Endothelial cell of umbilical vein (primary cell): ENCODE results near the gene RECK. TPM values are rescaled to one million over a fixed set of nuclear protein-coding genes. Genes with fewer than 3 reads are reported as not detected.

ENCODE experiments used
- BruUV-seq: library from RNA; stranded (reverse); fragments of 400-500 nt; replicated peaks from 2 replicates; lab custom pipeline; 2021; lab: Mats Ljungman, UMichigan
- CTCF ChIA-PET: fragments of 300-600, 350-600 bp; sonication (Branson Sonifier 250); formaldehyde crosslinking; loops from one replicate; lab custom pipeline; 2021; ENCODE audit warnings: antibody characterized with exemption, inconsistent platforms; lab: Charles Lee
- POLR2A ChIA-PET: fragments of 300-600, 350-600 bp; sonication (Branson Sonifier 250); formaldehyde crosslinking; loops from one replicate; lab custom pipeline; 2021; ENCODE audit warnings: antibody characterized with exemption, inconsistent platforms; lab: Charles Lee
- DNase-seq: peaks from one replicate; pipeline ENCODE4 v3.0.0-alpha.2; 2011; ENCODE audit warnings: low read depth, low spot score
- FAIRE-seq: peaks from 2 replicates; lab custom pipeline; 2011; peaks lifted over from hg19 to GRCh38; lab: Jason Lieb, UNC
- H2AFZ ChIP-seq: 2 replicates; pipeline ENCODE4 v1.6.0; 2012; ENCODE audit warnings: low read depth, low read length, control low read depth, inconsistent platforms
- H3K27ac ChIP-seq: 2 replicates; pipeline ENCODE4 v1.5.1; 2011; ENCODE audit warnings: low read depth, mild to moderate bottlenecking, control low read depth, low read length, moderate library complexity; ENCODE audit not compliant: insufficient read depth
- H3K27me3 ChIP-seq, 2 experiments: 2 replicates each; pipeline versions ENCODE4 v1.6.0 to v1.6.1; 2011; ENCODE audit warnings: low read length in 2 of 2, mixed read lengths in 1 of 2; ENCODE audit not compliant: control insufficient read depth in 2 of 2, insufficient read depth in 2 of 2
- H3K36me3 ChIP-seq, 2 experiments: 2 replicates in 1 of 2; 3 replicates in 1 of 2; pipeline ENCODE4 v1.5.1; 2011; ENCODE audit warnings: low read length in 2 of 2, mild to moderate bottlenecking in 1 of 2, moderate library complexity in 1 of 2; ENCODE audit not compliant: control insufficient read depth in 2 of 2, insufficient read depth in 2 of 2; ENCODE audit errors: extremely low read depth in 1 of 2
- H3K4me1 ChIP-seq: 3 replicates; pipeline ENCODE4 v1.5.1; 2011; ENCODE audit warnings: mild to moderate bottlenecking, low read length; ENCODE audit not compliant: control insufficient read depth, insufficient read depth; ENCODE audit errors: extremely low read depth
- H3K4me2 ChIP-seq: 2 replicates; pipeline ENCODE4 v1.6.1; 2011; ENCODE audit warnings: low read length, control low read depth, mixed read lengths; ENCODE audit not compliant: insufficient read depth
- H3K4me3 ChIP-seq, 3 experiments: fragments of 200-600 bp in 1 of 3; sonication (generic), shearing (Covaris generic) in 1 of 3; replicated peaks in 1 of 3; 2 replicates each; pipeline ENCODE4 v1.5.1; 2011 to 2016; ENCODE audit warnings: control low read depth in 3 of 3, low read length in 3 of 3, mild to moderate bottlenecking in 2 of 3, inconsistent platforms in 1 of 3, low read depth in 1 of 3, moderate library complexity in 1 of 3; ENCODE audit not compliant: insufficient read depth in 1 of 3
- H3K79me2 ChIP-seq: 2 replicates; pipeline ENCODE4 v1.6.0; 2012; ENCODE audit warnings: low read length, inconsistent platforms; ENCODE audit not compliant: control insufficient read depth, insufficient read depth
- H3K9ac ChIP-seq: replicated peaks from 2 replicates; pipeline ENCODE3; 2011; ENCODE audit warnings: low read length, control low read depth; ENCODE audit not compliant: insufficient read depth; ENCODE audit errors: extremely low read depth
- H3K9me1 ChIP-seq: replicated peaks from 3 replicates; pipeline ENCODE4 v1.6.0; 2011; ENCODE audit warnings: mild to moderate bottlenecking, low read length; ENCODE audit not compliant: control insufficient read depth, insufficient read depth; ENCODE audit errors: extremely low read depth
- H3K9me3 ChIP-seq: replicated peaks from 2 replicates; pipeline ENCODE4 v1.5.1; 2012; ENCODE audit warnings: low read length, inconsistent platforms; ENCODE audit not compliant: control insufficient read depth, insufficient read depth
- H4K20me1 ChIP-seq: replicated peaks from 2 replicates; pipeline ENCODE3; 2011; ENCODE audit warnings: mild to moderate bottlenecking, low read length; ENCODE audit not compliant: control insufficient read depth, insufficient read depth; ENCODE audit errors: extremely low read depth
- EZH2 ChIP-seq: IDR thresholded peaks from 2 replicates; pipeline ENCODE4 v1.6.1; 2012; ENCODE audit warnings: borderline replicate concordance, low read depth, mild to moderate bottlenecking, moderate library complexity, low read length, inconsistent platforms; ENCODE audit not compliant: severe bottlenecking
- FOS ChIP-seq: IDR thresholded peaks from 2 replicates; pipeline ENCODE4 v1.6.1; 2011; ENCODE audit warnings: mild to moderate bottlenecking, low read length, moderate library complexity, borderline replicate concordance; ENCODE audit not compliant: insufficient read depth
- GATA2 ChIP-seq: IDR thresholded peaks from 2 replicates; pipeline ENCODE4 v1.7.0; 2011; ENCODE audit warnings: low read depth, mild to moderate bottlenecking, moderate library complexity, mixed read lengths, low read length; ENCODE audit not compliant: insufficient read length, insufficient read depth
- JUN ChIP-seq: IDR thresholded peaks from 2 replicates; pipeline ENCODE4 v1.6.1; 2011; ENCODE audit warnings: borderline replicate concordance, low read depth; ENCODE audit not compliant: insufficient read length, insufficient read depth
- MYC ChIP-seq: IDR thresholded peaks from one replicate; pipeline ENCODE4 v1.6.1; 2011; ENCODE audit warnings: mild to moderate bottlenecking, low read depth, low read length
- POLR2A ChIP-seq: IDR thresholded peaks from 2 replicates; pipeline ENCODE4 v1.6.1; 2012; ENCODE audit warnings: low read depth, mild to moderate bottlenecking, control low read depth, low read length
- POLR2AphosphoS5 ChIP-seq: IDR thresholded peaks from 2 replicates; pipeline ENCODE4 v1.6.1; 2012; ENCODE audit warnings: low read depth, mild to moderate bottlenecking, control low read depth, low read length, moderate library complexity; ENCODE audit not compliant: insufficient read depth
- dilution Hi-C: fragments of 300-500 bp; cut with MboI; formaldehyde crosslinking; loops from one replicate; pipeline ENCODE4 v1.15.0; 2019; ENCODE audit warnings: low sequenced_read_pairs; ENCODE audit not compliant: extremely low pct_ligation_motif_present
- intact Hi-C: fragments of 100-400 bp; cut with micrococcal nuclease; formaldehyde crosslinking; loops from one replicate; pipeline ENCODE4 v1.10.0; 2022
- polyA plus RNA-seq, 4 experiments: library from polyadenylated mRNA; depleted of rRNA in 3 of 4; stranded (reverse) in 3 of 4; unstranded in 1 of 4; fragments of >200 nt; gene quantifications; 2 replicates each; pipeline versions ENCODE4 v1.2.1 to v1.2.3, GENCODE V29; 2011 to 2012; ENCODE audit warnings: missing spikeins in 1 of 4
- total RNA-seq: library from RNA; stranded (reverse); gene quantifications from 2 replicates; pipeline ENCODE4 v1.2.3, GENCODE V29; 2021
- TF ChIP-seq, protein P1 (sequence below): IDR thresholded peaks from 2 replicates; pipeline ENCODE4 v1.6.1; 2011; ENCODE audit not compliant: insufficient read depth, insufficient read length
- TF ChIP-seq, protein P2 (sequence below), 2 donors: IDR thresholded peaks; 1 replicate in 1 of 2; 2 replicates in 1 of 2; pipeline ENCODE4 v1.5.1; 2011; ENCODE audit warnings: low read length in 2 of 2, mild to moderate bottlenecking in 2 of 2, moderate library complexity in 2 of 2, control low read depth in 1 of 2, inconsistent platforms in 1 of 2, low read depth in 1 of 2; ENCODE audit not compliant: insufficient read depth in 1 of 2; ENCODE audit errors: extremely low read depth in 1 of 2

RECK gene
- total and polyA plus RNA-seq, 2 donors (not counting 3 experiments of a cell fraction or from before 2014, with no cell fraction given): 12.0 to 14.1 TPM

DNA sequence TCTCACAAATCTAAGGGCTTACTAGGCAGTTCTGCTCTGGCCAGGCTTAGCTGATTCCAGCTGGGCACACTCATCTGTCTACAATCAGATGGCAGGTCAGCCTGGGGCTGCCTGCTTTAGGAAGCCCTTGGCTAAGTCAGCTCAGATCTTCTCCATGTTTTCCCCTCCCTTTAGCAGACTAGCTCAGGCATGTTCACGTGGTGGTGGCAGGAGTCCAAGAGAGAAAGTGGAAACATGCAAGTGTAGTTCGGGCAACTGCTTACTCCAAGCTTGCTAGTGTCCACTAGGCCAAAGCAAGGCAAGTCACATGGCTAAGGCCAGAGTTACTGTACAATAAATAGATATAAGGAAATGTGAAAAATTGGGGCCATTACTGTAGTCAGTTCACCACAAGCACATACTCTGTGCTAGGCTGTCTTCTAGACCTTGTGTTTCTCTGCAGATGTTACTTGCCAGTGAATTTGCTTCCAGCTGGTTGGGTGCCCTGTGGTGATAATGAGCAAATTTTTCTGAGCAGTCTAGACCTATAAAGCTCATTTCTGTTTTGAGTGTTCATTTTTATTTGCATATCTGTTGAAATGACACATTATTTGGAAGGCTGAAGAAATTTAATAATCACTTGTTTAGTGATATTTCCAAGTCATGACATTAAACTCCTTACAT lies 38.3 kb downstream of the RECK start:
- no peak for TF ChIP-seq JUN
- TF ChIP-seq, protein P1, sequence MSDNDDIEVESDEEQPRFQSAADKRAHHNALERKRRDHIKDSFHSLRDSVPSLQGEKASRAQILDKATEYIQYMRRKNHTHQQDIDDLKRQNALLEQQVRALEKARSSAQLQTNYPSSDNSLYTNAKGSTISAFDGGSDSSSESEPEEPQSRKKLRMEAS: no peak
- H3K27ac ChIP-seq: no peak overlapping the region

DNA sequence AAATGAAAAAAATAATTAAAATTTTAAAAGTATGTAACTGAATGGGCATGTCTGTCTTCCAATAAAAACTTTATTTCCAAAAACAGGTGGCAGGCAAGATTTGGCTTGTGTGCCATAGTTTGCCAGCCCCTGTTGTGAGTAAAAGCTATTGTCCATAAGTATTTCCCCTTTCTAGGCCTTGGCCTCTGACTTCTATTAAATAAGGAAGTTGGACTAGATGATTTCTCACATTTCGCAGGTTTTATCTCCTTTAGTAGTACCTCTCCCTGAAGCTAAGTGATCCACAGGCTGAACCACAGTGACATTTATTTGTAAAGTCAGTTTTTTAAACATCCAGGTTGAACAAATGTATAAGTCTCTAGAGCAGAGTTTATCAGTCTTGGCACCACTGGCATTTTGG lies 41.3 kb downstream of the RECK start:
- Histone ChIP-seq H3K36me3 (no peaks in the 10 kb centered on the region), H3K79me2 (no peaks in the 10 kb centered on the region), H3K4me1 (no peaks in the 10 kb centered on the region), H4K20me1 (no peaks in the 10 kb centered on the region), H3K27me3 (no peaks in the 10 kb centered on the region), H3K4me3 (no peak overlapping the region), H2AFZ (no peak overlapping the region), H3K27ac (no peak overlapping the region), H3K9ac (no peak overlapping the region), H3K9me3 (no peaks in the 10 kb centered on the region), H3K9me1 (no peaks in the 10 kb centered on the region), H3K4me2 (no peak overlapping the region)
- POLR2A ChIA-PET: no interaction called here
- no TSS peak for BruUV-seq
- intact Hi-C loops: no loop called here
- FAIRE-seq (no peak), DNase-seq (no peak)
- TF ChIP-seq, protein P2, sequence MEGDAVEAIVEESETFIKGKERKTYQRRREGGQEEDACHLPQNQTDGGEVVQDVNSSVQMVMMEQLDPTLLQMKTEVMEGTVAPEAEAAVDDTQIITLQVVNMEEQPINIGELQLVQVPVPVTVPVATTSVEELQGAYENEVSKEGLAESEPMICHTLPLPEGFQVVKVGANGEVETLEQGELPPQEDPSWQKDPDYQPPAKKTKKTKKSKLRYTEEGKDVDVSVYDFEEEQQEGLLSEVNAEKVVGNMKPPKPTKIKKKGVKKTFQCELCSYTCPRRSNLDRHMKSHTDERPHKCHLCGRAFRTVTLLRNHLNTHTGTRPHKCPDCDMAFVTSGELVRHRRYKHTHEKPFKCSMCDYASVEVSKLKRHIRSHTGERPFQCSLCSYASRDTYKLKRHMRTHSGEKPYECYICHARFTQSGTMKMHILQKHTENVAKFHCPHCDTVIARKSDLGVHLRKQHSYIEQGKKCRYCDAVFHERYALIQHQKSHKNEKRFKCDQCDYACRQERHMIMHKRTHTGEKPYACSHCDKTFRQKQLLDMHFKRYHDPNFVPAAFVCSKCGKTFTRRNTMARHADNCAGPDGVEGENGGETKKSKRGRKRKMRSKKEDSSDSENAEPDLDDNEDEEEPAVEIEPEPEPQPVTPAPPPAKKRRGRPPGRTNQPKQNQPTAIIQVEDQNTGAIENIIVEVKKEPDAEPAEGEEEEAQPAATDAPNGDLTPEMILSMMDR (IDR thresholded peaks at IDR 0.05; ENCODE audit: extremely low read depth in 1 of 2, insufficient read depth in 1 of 2, low read depth in 1 of 2, low read length in 2 of 2): no peak
- TF ChIP-seq, protein P1: no peak
- TF ChIP-seq POLR2AphosphoS5 (no peak), JUN (no peak), FOS (no peak), EZH2 (no peak), POLR2A (no peak), MYC (no peak), GATA2 (no peak)
- CTCF ChIA-PET: no interaction called here
- dilution Hi-C loops: no loop called here

More for the DNA sequence above, 38.3 kb downstream of the RECK start:
- Histone ChIP-seq H3K4me3 (no peak overlapping the region), H3K9me1 (no peaks in the 10 kb centered on the region), H4K20me1 (no peaks in the 10 kb centered on the region), H3K36me3 (peaks cover 0 to under 1% of the 10 kb centered on the region in 2 experiments), H3K79me2 (no peaks in the 10 kb centered on the region), H2AFZ (no peak overlapping the region), H3K9ac (no peak overlapping the region), H3K27me3 (no peaks in the 10 kb centered on the region), H3K9me3 (no peaks in the 10 kb centered on the region), H3K4me1 (no peaks in the 10 kb centered on the region), H3K4me2 (no peak overlapping the region)
- intact Hi-C loops (no loop called here), dilution Hi-C loops (no loop called here)
- DNase-seq (peak; percentile 71), FAIRE-seq (no peak)
- no TSS peak for BruUV-seq
- ChIA-PET POLR2A (no interaction called here), CTCF (interaction anchor here (1.1 to 2.5 kb wide), 6 partner anchors 10 to 193 kb away, joined by 3 to 9 read pairs (median 5); no protein-coding TSS in a partner anchor)
